Thoracic aorta (tissue), 2 donors: Measurements from ENCODE around the gene BLVRA. TPM values are rescaled to one million over a fixed set of nuclear protein-coding genes. Genes with fewer than 3 reads are reported as not detected.

Source experiments
- ATAC-seq: fragments of 150-250 bp; one replicate; pipeline ENCODE4 v1.8.0; 2017; ENCODE audit warnings: low read depth; ENCODE audit not compliant: insufficient number of reproducible peaks, low FRiP score
- DNase-seq: peaks from one replicate; pipeline ENCODE4 v3.0.0-alpha.2; 2020; ENCODE audit warnings: low spot score
- H3K27ac ChIP-seq, 2 donors: fragments of 200-600 bp; sonication (generic); 1 replicate in 1 of 2; 2 replicates in 1 of 2; pipeline ENCODE4 v1.5.1; 2016; ENCODE audit warnings: mild to moderate bottlenecking in 2 of 2, moderate library complexity in 2 of 2
- H3K27me3 ChIP-seq: fragments of 200-600 bp; sonication (generic); replicated peaks from 2 replicates; pipeline ENCODE4 v1.6.0; 2016; ENCODE audit warnings: mild to moderate bottlenecking; ENCODE audit not compliant: insufficient read depth
- H3K36me3 ChIP-seq: fragments of 200-600 bp; sonication (generic); one replicate; pipeline ENCODE4 v1.5.1; 2016
- H3K4me1 ChIP-seq, 2 donors: fragments of 200-600 bp; sonication (generic); 1 replicate in 1 of 2; 2 replicates in 1 of 2; pipeline versions ENCODE4 v1.5.1 to v1.6.0; 2016; ENCODE audit warnings: low read depth in 2 of 2, mild to moderate bottlenecking in 1 of 2; ENCODE audit not compliant: control insufficient read depth in 1 of 2
- H3K4me3 ChIP-seq: fragments of 200-600 bp; sonication (generic); 2 replicates; pipeline ENCODE4 v1.5.1; 2016; ENCODE audit warnings: mild to moderate bottlenecking
- H3K9me3 ChIP-seq: fragments of 200-600 bp; sonication (generic); 2 replicates; pipeline ENCODE4 v1.5.1; 2016
- total RNA-seq, 2 donors: library from RNA; depleted of rRNA; stranded (reverse); fragments of >200 nt; gene quantifications; one replicate each; pipeline versions ENCODE4 v1.1.0 to v1.2.3, GENCODE V29; 2016
- TF ChIP-seq, protein P1 (sequence below): fragments of 200-600 bp; sonication (generic); IDR thresholded peaks from one replicate; pipeline ENCODE4 v1.5.1; 2019; ENCODE audit warnings: antibody characterized with exemption

The BLVRA gene
- total RNA-seq, 2 donors from 2014 or later = 35.3 to 46.4 TPM

DNA sequence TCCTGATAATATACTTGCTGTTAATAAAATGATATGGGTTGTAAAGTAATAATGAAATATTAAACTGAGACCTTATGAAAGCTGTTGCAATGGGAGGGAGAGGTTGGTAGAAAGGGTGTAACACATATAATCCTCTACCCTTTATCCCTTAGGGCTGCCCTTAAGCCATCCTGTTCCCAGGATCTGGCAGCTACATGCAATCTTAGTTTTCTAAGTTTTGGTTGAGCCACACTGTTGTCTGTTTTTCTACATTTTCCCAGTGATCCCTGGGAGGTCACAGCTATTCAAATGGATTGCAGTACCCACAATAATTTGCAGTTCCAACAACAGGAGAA lies 35.5 kb upstream of the BLVRA start:
- Histone ChIP-seq H3K27me3 (no peaks in the 10 kb centered on the region), H3K4me3 (no peak overlapping the region), H3K9me3 (no peaks in the 10 kb centered on the region), H3K4me1 (peaks cover 4 to 5% of the 10 kb centered on the region in 2 donors), H3K27ac (no peak overlapping the region), H3K36me3 (no peaks in the 10 kb centered on the region)
- TF ChIP-seq, protein P1, sequence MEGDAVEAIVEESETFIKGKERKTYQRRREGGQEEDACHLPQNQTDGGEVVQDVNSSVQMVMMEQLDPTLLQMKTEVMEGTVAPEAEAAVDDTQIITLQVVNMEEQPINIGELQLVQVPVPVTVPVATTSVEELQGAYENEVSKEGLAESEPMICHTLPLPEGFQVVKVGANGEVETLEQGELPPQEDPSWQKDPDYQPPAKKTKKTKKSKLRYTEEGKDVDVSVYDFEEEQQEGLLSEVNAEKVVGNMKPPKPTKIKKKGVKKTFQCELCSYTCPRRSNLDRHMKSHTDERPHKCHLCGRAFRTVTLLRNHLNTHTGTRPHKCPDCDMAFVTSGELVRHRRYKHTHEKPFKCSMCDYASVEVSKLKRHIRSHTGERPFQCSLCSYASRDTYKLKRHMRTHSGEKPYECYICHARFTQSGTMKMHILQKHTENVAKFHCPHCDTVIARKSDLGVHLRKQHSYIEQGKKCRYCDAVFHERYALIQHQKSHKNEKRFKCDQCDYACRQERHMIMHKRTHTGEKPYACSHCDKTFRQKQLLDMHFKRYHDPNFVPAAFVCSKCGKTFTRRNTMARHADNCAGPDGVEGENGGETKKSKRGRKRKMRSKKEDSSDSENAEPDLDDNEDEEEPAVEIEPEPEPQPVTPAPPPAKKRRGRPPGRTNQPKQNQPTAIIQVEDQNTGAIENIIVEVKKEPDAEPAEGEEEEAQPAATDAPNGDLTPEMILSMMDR = no peak
- DNase-seq = no peak
- ATAC-seq = no peak

DNA sequence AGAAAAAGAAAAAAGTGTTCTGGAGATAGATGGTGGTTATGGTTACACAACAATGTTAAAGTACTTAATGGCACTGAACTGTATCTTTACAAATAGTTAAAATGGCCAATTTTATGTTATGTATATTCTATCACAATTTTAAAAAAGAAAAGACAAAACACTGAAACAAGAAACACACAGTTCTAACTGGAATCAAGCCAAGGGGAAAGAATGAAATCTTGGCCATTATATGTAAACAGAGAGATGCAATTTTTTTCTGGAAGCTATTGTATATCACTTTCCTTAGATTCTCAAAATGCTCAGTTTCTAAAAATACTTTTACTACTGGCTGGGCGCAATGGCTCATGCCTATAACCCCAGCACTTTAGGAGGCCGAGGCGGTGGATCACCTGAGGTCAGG lies 33.2 kb upstream of the BLVRA start:
- Histone ChIP-seq H3K9me3 (no peaks in the 10 kb centered on the region), H3K27ac (no peak overlapping the region), H3K36me3 (no peaks in the 10 kb centered on the region), H3K4me3 (no peak overlapping the region), H3K4me1 (peaks cover 10 to 16% of the 10 kb centered on the region in 2 donors), H3K27me3 (no peaks in the 10 kb centered on the region)
- TF ChIP-seq, protein P1 = no peak
- ATAC-seq = no peak
- DNase-seq = no peak

DNA sequence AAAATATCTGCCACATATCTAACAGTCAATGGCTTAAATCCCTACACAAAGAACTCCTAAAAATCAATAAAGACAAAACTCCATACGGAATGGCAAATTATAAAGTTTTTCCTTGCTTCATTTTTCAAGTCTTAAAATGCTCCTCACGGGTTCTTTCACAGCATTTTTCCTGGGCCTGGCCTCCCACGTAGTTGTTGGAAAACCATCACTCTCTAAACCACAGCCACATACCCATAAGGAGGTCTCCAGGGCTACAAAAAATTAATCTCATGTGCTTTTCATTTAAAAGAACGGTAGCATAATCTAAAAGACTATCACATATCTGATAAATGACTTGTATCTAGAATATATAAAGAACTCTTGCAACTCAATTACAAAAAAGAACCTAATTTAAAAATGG lies 32.0 kb upstream of the BLVRA start:
- no peak for ATAC-seq
- no peak for DNase-seq

DNA sequence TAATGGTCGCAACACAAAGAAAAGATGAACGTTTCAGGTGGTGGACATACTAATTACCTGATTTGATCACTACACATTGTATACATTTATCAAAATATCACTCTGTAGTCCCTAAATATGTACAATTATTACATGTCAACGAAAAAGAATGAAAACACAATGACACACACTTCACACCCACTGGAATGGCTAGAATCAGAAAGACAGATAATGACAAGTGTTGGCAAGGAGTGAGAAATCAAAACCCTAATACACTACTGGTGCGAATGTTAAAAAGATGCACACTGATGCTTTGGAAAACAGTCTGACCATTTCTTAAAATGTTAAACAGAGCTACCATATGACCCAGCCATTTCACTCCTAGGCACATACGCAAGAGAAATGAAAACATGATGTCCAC lies 31.5 kb upstream of the BLVRA start:
- no peaks in the 10 kb centered on the region for H3K36me3 ChIP-seq
- no peak for DNase-seq
- ATAC-seq = no peak

More for the DNA sequence above, 32.0 kb upstream of the BLVRA start:
- no peaks in the 10 kb centered on the region for H3K36me3 ChIP-seq
- TF ChIP-seq, protein P1 = no peak
- peaks cover 12 to 18% of the 10 kb centered on the region in 2 donors for H3K4me1 ChIP-seq
- H3K27me3 ChIP-seq = no peaks in the 10 kb centered on the region
- H3K27ac ChIP-seq = no peak overlapping the region
- no peak overlapping the region for H3K4me3 ChIP-seq
- H3K9me3 ChIP-seq = no peaks in the 10 kb centered on the region

DNA sequence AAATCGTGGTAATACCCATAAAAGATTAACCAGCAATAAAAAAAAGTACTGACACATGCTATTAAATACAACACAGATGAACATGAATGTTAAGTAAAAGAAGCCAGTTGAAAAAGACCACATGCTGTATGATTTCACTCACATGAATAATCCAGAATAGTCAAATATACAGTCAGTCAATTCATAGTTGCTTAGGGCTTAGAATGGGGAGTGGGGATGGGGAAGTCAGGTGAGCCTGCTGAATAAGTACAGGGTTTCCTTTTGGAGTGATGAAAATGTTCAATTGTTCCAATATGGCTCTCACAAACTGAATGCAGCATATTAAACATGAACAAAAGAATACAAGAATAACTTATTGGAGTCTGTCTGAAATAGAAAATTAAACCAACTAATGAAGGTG lies 31.0 kb upstream of the BLVRA start:
- H3K4me1 ChIP-seq = peaks cover 12 to 18% of the 10 kb centered on the region in 2 donors

More for the DNA sequence above, 31.5 kb upstream of the BLVRA start:
- Histone ChIP-seq H3K27ac (no peak overlapping the region), H3K27me3 (no peaks in the 10 kb centered on the region), H3K9me3 (no peaks in the 10 kb centered on the region), H3K4me3 (no peak overlapping the region), H3K4me1 (peaks cover 12 to 18% of the 10 kb centered on the region in 2 donors)
- TF ChIP-seq, protein P1 = no peak

More for the DNA sequence above, 31.0 kb upstream of the BLVRA start:
- no peak overlapping the region for H3K4me3 ChIP-seq
- H3K9me3 ChIP-seq = no peaks in the 10 kb centered on the region
- no peaks in the 10 kb centered on the region for H3K36me3 ChIP-seq
- no peak overlapping the region for H3K27ac ChIP-seq
- no peaks in the 10 kb centered on the region for H3K27me3 ChIP-seq
- ATAC-seq (no peak), DNase-seq (no peak)
- TF ChIP-seq, protein P1 = no peak
